NCI-H187 treated with DMSO at 0.1 percent for 48 hours (cell line): ENCODE data around the gene GRHL1.
A peak's percentile ranks its signal among the peaks of the same experiment; 100 is the strongest.
"Not testable (repeated sequence)": the region's sequence is repeated elsewhere in the genome, so short reads cannot be mapped to it uniquely, and the experiment has no call there.

Source experiments
- DNase-seq: peaks from one replicate; lab custom pipeline; 2025; lab: John Stamatoyannopoulos, UW

Gene GRHL1

GRCh38 chr2:10026940-10027569 is 75.6 kb downstream of the GRHL1 start:
- no peak for DNase-seq

- DNase-seq, result no peak
These were observed 76.3 kb downstream of the GRHL1 start for GRCh38 chr2:10027660-10028330.

- no peak for DNase-seq
These were observed 77.0 kb downstream of the GRHL1 start for GRCh38 chr2:10028407-10028987.

- no peak for DNase-seq
These were observed 77.7 kb downstream of the GRHL1 start for GRCh38 chr2:10028988-10029874.

GRCh38 chr2:10029875-10030223 is 78.4 kb downstream of the GRHL1 start:
- DNase-seq, result no peak

- DNase-seq, result peak; percentile 86
These were observed 78.8 kb downstream of the GRHL1 start for GRCh38 chr2:10030311-10030736.

GRCh38 chr2:10030798-10031197 is 79.3 kb downstream of the GRHL1 start:
- not testable (repeated sequence) for DNase-seq

GRCh38 chr2:10031886-10032745 is 80.6 kb downstream of the GRHL1 start:
- DNase-seq, result no peak

GRCh38 chr2:10032746-10033105 is 81.2 kb downstream of the GRHL1 start:
- DNase-seq, result no peak

GRCh38 chr2:10033251-10034006 is 81.9 kb downstream of the GRHL1 start:
- no peak for DNase-seq

GRCh38 chr2:10034333-10035052 is 83.0 kb downstream of the GRHL1 start:
- no peak for DNase-seq

- no peak for DNase-seq
These were observed 83.5 kb downstream of the GRHL1 start for GRCh38 chr2:10035053-10035422.

- DNase-seq, result no peak
These were observed 84.1 kb downstream of the GRHL1 start for GRCh38 chr2:10035633-10036032.

- DNase-seq, result no peak
These were observed 84.8 kb downstream of the GRHL1 start for GRCh38 chr2:10036095-10036884.

GRCh38 chr2:10038123-10038522 is 86.6 kb downstream of the GRHL1 start:
- DNase-seq, result no peak

GRCh38 chr2:10038716-10039115 is 87.2 kb downstream of the GRHL1 start:
- no peak for DNase-seq

- DNase-seq, result no peak
These were observed 88.3 kb downstream of the GRHL1 start for GRCh38 chr2:10039658-10040410.

GRCh38 chr2:10041711-10042110 is 90.2 kb downstream of the GRHL1 start:
- no peak for DNase-seq
